Type B pancreatic cell (in vitro differentiated cells): Measurements from ENCODE around the gene ANGPTL3. TPM values are rescaled to one million over a fixed set of nuclear protein-coding genes. Genes with fewer than 3 reads are reported as not detected.

Experiments
- DNase-seq: peaks from one replicate; pipeline ENCODE4 v3.0.0; 2021; ENCODE audit warnings: mixed read lengths; ENCODE audit not compliant: unreplicated experiment; ENCODE audit errors: extremely low spot score
- H3K27ac Mint-ChIP-seq: 2 replicates; pipeline ENCODE4 v1.8.0; 2021; ENCODE audit warnings: mild to moderate bottlenecking, mixed read lengths
- H3K27me3 Mint-ChIP-seq: 2 replicates; pipeline ENCODE4 v1.8.0; 2021; ENCODE audit warnings: mixed read lengths
- H3K36me3 Mint-ChIP-seq: 2 replicates; pipeline ENCODE4 v1.8.0; 2021; ENCODE audit warnings: mixed read lengths
- H3K4me1 Mint-ChIP-seq: one replicate; pipeline ENCODE4 v1.8.0; 2021; ENCODE audit warnings: mixed read lengths; ENCODE audit not compliant: unreplicated experiment
- H3K4me3 Mint-ChIP-seq: 2 replicates; pipeline ENCODE4 v1.8.0; 2021; ENCODE audit warnings: mild to moderate bottlenecking, mixed read lengths
- H3K9me3 Mint-ChIP-seq: 2 replicates; pipeline ENCODE4 v1.8.0; 2021; ENCODE audit warnings: mixed read lengths
- CTCF ChIP-seq: fragments of 200-600 bp; sonication (generic); conservative IDR thresholded peaks from 2 replicates; pipeline ENCODE4 v1.5.0; 2021; ENCODE audit warnings: antibody characterized with exemption, mild to moderate bottlenecking
- total RNA-seq: library from RNA; stranded (reverse); gene quantifications from 2 replicates; pipeline ENCODE4 v1.2.1, GENCODE V29; 2021; ENCODE audit warnings: low replicate concordance

ANGPTL3 gene
- total RNA-seq, 1 donor from 2014 or later, result 2.6 TPM

GRCh38 chr1:62585469-62586155, 11.7 kb upstream of the ANGPTL3 start:
- no peak for DNase-seq
- Mint-ChIP-seq H3K27ac (no peak overlapping the region), H3K36me3 (peaks cover 33% of the 10 kb centered on the region), H3K4me3 (no peak overlapping the region), H3K9me3 (no peaks in the 10 kb centered on the region), H3K4me1 (no peaks in the 10 kb centered on the region), H3K27me3 (no peaks in the 10 kb centered on the region)
- no peak for TF ChIP-seq CTCF

- H3K4me1 Mint-ChIP-seq, result no peaks in the 10 kb centered on the region
- H3K27me3 Mint-ChIP-seq, result no peaks in the 10 kb centered on the region
- no peak overlapping the region for H3K4me3 Mint-ChIP-seq
- no peaks in the 10 kb centered on the region for H3K9me3 Mint-ChIP-seq
- no peak for DNase-seq
- no peak for TF ChIP-seq CTCF
- peaks cover 29% of the 10 kb centered on the region for H3K36me3 Mint-ChIP-seq
- H3K27ac Mint-ChIP-seq, result no peak overlapping the region
Observed at GRCh38 chr1:62588000-62588399, 9.3 kb upstream of the ANGPTL3 start.

- Mint-ChIP-seq H3K4me1 (no peaks in the 10 kb centered on the region), H3K27ac (no peak overlapping the region), H3K9me3 (no peaks in the 10 kb centered on the region), H3K36me3 (peaks cover 27% of the 10 kb centered on the region), H3K27me3 (no peaks in the 10 kb centered on the region), H3K4me3 (no peak overlapping the region)
- DNase-seq, result no peak
- no peak for TF ChIP-seq CTCF
Observed at GRCh38 chr1:62589321-62589720, 8.0 kb upstream of the ANGPTL3 start.

GRCh38 chr1:62590255-62590969, 6.9 kb upstream of the ANGPTL3 start:
- H3K4me3 Mint-ChIP-seq, result no peak overlapping the region
- no peaks in the 10 kb centered on the region for H3K9me3 Mint-ChIP-seq
- H3K27ac Mint-ChIP-seq, result no peak overlapping the region

GRCh38 chr1:62590970-62591368, 6.4 kb upstream of the ANGPTL3 start:
- Mint-ChIP-seq H3K9me3 (no peaks in the 10 kb centered on the region), H3K27ac (no peak overlapping the region), H3K36me3 (peaks cover 12% of the 10 kb centered on the region), H3K4me1 (no peaks in the 10 kb centered on the region), H3K4me3 (no peak overlapping the region), H3K27me3 (no peaks in the 10 kb centered on the region)
- no peak for TF ChIP-seq CTCF
- no peak for DNase-seq

More at GRCh38 chr1:62590255-62590969, 6.9 kb upstream of the ANGPTL3 start:
- no peak for DNase-seq
- peaks cover 17% of the 10 kb centered on the region for H3K36me3 Mint-ChIP-seq
- no peak for TF ChIP-seq CTCF
- no peaks in the 10 kb centered on the region for H3K27me3 Mint-ChIP-seq
- H3K4me1 Mint-ChIP-seq, result no peaks in the 10 kb centered on the region
